Left forelimb (tissue), 1 donor: ENCODE data around the gene ENTR1.

ENCODE experiments used
- DNase-seq: peaks from one replicate; pipeline ENCODE4 v3.0.0-alpha.2; 2018; ENCODE audit warnings: low spot score

ENTR1 gene

DNA sequence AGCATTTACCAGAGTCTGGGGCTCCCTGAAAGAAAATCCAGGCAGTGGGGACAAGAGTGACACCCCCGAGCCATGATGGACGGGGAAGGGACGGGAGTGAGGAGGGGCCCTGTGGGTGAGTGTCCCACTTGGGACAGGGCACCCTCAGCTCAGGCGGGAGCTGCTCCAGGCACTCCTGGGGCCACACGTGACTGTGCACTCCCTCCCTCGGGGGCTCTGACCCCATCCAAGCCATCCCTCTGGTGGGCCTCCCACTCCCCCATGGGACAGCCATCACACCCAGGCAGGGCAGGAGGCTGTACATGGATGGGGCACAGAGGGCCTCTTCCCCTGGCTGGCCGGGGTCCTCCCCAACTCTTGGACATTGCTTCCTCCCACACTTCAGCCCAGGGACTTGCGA lies 34.0 kb downstream of the ENTR1 start:
- no peak for DNase-seq

DNA sequence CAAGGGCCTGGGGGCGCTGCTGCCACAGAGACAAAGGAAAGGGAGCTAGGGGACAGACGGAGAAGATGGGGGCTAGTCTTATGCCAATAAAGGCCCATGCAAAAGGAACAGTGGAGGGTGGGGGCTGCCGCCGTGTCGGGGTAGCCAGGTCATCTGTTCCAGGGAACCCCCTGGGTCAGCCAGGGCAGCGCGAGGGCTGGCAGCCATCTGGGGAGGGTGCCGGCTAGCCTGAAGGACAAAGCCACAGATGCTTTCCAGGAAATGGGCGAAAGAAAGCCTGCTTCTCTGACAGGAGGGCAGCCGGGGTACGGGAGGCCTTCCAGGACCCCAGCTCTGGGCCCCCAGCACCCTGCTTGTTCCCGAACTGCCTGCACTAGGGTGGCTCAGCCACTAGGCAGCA lies 35.3 kb downstream of the ENTR1 start:
- no peak for DNase-seq

DNA sequence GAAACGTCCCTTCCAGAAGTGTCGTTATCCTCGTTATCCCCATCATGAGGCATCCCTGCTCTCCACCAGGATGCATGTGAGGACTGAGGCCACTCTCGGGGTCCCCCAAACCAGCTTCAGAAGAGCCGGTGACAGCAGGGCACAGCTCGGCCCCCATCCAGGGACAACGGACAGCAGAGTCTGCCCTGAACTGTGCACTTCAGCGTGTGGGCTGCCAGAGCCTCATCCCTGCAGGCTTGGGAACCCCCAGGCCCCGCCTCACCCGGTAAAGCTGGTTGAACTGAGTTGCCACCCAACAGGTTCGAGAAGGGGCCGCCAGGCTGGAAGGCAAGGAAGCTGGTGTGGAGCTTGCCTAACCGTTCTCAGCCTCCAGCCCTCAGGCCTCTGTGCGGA lies 36.2 kb downstream of the ENTR1 start:
- DNase-seq, result no peak

DNA sequence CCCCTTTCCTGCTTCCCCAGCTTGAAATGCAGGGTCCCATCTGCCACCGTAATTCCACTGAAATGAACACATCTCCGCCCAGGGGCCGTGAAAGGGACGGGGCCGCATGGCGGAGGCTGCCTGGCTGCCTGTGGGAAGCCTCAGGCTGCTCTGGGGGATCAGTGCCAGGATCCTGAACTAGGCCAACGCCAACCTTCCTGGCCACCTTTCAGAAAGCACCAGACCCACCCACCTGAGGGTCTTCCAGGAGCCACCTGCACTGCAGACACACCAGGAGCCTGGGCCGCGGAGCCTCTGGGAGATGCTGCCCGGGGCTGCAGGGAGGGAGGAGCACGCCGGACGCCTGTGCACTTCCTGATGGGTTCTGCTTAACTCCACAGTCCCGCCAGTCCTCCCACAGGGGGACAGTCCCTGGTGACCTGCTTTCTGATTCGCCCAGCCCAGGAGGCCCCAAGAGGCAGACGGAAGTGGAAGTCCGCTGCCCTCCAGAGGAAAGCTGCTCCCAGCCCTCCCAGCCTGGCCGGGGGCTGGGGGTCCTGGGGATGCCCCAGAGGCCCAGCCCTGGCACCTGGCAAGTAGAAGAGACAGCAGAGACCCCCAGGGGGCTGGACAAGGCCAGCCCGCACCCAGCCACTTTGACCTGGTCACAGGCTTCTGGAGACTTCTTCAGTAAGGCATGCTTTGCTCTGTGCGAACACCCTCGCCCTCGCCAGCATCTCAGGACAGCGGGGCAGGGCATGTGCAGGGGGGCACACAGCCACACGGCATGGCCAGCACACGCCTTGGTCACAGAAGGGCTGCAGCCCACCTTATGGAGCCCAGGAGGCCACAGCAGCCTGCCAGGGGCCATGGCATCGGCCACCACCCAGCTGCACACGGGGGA lies 36.9 kb downstream of the ENTR1 start, which contains the start of gene CARD9:
Gene CARD9 (minus strand): TSS at position 370 of the 883 bp plus-strand sequence. CDS start 1,591 bp downstream, outside the sequence.
- no peak for DNase-seq

DNA sequence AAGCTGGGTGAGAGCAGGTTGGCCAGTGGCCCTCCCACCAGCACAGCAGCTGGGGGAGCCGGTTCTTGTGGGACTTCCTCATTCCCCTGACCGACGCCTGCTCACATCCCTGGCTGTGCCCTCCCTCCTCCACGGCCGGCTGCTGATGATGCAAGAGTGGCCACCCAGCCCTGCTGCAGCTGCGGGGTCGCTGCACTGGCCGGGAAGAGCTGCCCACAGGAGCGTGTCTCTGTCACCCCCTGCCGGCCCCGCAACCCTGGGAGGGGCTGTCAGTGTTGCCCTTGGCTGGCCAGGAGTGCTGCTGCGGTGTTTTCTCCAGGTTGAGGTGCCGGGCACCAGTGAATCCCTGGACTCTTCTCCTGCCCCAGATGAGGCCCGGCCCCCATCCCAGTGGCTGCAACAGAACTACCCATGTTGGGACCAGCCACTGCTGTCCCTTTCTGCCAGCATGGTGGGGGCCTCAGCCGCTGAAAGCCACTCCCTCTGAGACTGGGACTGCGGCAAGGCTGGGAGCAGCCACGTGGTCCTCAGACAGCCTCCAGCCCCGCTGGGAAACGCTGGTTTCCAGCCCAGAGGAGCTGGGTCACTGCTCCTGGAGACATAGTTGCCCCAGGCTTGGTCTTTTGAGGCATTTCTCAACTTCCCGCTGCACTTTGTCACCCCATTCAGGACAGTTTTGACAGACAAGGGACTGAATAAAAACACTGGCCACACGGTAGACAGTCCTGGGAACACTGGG lies 37.7 kb downstream of the ENTR1 start:
- no peak for DNase-seq

DNA sequence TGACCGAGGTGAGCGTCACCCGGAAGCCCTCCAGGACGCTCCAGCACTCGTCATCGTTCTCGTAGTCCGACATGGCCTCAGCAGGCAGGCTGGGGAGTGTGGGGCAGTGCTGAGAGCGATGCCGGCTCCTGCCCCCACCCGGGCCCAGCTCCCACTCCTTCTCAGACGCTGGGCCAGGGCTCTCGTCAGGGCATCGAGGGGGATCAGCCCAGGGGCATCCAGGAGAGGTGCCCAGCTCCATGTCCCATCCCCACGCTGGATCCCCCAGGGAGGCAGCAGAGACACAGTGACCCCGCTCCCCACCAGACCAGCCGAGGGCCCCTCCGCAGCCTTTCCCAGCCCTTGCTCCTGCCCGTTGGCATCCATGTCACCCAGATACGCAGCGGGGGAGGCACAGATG lies 38.4 kb downstream of the ENTR1 start:
- no peak for DNase-seq

DNA sequence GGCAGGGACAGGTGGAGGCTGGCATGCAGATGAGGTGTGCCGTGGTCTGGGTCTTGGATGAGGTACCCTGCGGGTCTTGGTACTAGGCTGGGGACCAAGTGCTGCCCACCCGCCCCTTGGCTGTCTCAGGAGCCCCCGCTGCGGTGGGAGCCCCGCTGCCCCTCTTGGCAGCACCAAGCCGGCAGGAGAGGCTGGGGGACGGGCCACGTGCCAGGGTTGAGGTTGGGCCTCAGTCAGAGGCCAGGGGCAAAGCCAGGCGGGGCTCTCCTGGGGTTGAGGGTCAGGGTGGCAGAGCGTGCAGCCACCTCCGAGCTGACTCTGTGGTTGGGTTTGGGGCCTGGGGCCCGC lies 38.9 kb downstream of the ENTR1 start:
- no peak for DNase-seq

DNA sequence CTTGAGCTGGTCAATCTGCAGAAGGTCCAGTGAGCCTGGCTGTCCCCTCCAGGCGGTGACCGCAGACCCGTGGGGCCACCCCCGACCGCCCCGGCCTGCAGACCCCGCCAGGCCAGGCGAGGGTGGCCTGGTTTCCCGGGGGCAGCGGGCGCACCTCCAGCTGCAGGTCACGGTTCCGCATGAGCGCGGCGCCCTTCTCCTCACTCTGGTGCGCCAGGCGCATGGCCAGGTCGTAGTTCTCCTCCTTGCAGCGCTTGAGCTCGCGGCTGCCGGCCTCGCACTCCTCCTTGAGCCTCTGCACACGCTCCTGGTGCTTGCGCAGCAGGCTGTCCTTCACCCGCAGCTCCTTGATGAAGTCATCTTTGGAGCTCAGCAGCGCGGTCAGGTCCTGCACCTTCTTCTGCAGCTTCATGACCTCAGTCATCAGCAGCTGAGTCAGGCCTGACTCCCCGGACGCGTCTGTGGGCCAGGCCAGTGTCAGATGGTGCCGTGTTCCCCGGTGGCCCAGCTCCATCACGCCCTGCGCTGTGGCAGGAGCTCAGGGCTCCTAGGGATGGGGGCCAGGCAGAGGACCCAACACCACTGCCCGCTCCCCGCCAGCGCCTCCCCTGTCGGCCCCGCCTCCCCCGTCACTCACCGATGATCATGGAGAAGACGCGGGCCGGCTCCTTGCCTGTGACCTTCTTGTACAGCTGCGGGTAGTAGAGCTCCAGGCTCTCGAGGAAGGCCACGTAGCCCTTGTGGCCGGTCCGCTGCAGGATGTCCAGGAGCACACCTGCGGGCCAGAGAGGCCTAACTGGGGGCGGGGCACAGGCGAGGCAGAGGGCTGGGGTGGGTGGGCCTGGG lies 39.5 kb downstream of the ENTR1 start:
- DNase-seq, result no peak

DNA sequence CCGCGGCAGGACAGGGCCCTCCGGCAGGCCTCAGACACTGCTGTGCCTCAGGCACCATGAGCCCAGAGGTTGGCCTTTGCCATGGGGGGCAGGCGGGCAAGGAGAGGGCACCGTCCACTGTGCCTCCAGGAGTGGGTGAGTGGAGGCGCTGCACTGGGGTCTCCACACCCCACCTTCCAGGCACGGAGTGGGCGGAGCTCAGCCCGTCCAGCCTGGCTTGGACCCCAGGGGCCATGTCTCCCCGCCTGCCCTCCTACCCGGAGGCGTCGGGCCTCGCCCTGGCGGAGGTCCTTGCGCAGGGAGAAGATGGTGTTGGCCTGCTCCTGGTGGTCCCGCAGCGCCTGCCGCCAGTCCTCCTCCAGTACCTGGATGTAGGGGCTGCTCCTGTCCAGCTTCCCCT lies 40.4 kb downstream of the ENTR1 start:
- DNase-seq, result no peak

DNA sequence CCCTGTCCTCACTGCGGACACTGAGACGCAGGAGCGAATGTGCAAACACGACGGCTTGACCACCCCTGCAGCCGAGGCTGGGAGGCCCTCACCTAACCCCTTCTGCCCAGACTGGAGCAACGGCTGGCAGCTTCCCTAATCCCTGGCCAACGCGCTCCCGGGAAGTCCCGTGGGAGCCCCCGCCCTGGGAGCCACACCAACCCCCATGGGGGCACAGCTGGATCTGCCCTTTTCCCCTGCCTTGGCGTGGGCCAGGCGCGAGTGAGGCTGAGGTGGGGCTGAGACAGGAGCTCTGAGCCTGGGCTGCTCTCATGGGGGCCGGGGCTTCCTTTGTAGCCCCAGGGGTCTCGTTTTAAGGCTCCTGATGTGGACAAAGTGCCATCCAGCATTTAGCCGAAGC lies 42.2 kb downstream of the ENTR1 start:
- no peak for DNase-seq

DNA sequence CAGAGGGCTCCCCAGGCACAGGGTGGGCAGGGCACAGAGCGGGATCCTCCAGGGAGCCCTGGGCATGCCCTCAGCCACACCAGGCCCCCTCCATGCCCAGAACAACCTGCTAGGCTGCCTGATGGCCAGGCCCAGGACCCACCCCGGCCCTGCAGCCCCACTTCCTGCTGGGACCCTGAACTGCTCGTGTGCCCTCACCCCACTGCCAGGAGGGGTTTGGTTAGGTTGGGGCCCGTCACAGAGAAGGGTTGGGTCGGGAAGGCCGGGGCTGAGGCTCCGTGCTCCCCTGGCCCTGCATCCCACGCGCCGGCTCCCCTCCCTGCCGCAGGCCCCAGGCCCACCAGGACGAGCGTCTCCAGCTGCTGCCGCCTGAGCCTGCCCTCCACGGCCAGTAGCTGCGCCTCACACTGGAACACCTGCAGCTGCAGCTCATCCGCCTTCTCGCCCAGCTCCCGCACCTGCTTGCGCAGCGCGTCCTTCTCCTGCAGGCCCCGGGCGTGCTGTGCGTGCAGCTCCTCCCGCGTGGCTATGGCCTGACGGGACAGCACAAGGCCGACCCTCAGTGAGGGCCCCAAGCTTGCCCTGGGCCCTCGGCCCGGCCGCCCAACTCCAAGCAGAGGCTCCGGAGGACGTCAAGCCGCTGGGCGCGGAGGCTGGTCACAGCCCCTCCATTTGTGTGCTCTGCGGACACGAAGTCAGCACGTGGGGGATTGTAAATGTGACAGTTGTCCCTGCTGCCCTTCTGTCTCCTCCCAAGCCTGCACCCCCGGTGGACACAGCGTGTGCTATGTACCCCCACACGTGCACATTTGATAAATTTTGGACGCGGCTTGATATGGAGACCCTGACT lies 42.9 kb downstream of the ENTR1 start:
- DNase-seq, result no peak

DNA sequence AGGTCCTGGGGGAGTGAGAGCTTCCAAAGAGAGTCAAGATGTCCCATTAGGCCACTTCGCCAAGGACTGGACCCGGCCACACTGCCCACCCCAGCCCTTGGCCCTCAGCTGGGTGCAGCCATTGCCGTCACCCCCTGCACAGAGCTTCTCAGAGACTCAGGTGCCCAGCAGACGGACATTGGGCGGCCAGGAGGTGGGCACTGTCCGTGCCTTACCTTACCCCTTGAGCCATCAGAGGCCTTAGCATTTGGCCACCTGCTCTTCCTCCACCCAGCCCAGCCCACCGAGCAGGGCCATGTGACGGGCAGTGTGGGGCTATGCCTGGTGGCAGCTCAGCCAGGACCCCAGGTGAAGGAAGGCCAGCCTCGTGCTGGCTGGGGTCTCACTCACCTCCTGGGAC lies 43.6 kb downstream of the ENTR1 start:
- DNase-seq, result no peak

DNA sequence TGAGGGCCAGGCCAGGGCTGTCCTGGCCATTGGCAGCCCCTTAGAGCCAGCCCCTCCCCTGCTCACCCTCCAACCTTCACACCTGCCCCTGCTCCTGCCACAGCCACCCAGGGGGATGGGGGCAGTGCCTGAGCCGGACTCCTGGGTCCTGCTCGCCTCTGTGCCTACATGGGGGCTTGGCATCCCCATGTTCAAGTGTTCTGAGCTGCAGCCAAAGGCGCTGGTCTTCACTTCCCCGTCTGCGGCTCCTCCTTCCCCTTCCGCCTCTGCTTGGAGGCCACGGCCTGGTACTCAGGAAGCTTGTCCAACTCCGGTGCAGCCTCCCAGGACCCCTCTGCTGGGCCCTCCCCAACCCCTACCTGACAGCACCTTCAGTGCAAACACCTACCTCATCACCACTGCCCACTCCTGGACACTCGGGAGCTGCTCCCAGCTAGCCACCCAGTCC lies 44.6 kb downstream of the ENTR1 start:
- DNase-seq, result no peak

DNA sequence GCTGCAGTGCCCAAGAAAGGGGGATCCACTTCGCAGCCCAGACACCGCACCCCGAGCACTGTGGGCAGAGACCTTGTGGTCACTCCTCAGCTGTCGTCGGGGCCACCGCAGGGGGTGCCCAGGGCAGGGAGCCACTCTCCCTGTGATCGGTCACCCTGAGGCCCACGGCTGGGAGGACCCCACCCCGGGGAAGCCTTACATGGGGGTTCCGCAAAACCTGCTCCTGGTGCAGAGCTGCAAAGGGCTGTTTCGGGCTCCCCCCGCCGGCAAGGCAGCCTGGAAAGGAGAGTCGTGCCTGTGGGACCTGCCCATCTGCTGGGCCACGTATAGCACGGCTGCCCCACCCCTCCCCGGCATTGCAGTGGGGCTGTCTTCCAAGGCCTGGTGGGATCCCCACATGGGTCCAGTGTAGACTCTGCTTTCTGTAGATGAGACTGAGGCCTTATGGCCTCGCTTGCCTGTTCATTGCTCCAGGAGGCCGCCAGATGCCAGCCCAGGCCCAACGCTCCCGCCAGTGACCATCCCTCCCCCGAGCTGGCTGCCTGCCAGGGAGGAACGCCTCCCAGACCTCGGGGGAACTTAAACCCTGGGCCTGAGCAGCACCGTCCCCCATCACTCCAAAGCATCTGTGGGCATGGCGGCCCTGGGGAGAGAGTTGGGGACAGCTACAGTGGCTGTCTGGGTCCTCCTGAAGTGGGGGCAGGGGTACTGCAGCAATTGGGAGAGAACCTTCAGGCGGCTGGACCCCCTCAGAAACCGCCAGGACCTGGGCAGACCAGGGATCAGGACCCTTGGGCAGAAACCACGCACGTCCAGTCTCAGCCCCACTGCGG lies 45.3 kb downstream of the ENTR1 start:
- no peak for DNase-seq

DNA sequence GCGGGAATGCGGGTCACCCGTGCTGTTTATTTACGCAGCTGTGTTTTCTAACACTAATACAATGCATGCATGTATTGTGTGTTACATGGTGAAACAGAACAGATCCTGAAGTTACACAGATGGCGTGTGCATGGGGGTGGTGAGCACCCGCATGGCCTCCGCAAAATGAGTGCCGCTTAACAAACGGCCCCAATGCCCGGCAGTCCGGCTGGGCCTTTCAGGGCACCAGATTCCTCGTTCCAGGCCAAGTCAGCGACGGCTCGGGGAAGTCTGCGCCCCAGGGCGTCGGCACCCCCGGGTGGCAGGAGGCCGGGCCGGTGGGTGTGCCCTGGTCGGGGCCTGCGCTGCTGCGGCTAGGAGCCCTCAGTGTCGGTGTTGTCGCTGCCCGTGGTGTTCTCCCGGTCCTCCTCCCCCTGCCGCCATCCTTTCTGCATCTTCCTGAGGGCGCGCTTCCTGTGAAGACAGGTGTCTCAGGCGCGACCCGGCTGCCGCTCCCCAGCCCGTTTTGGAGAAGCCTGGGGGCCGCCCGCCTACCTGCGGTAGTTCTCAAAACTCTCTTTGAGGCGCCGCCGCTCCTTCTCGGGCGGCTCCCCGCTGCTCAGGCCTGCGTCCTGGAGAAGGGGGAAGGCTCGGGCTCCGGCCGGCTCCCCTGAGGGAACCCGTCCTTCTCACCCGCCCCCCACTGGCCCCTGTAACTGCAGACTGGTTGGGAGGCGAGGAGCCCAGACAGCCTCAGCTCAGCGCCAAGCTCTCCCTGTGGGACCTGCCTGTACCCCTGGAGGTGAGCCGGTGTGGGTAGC lies 46.3 kb downstream of the ENTR1 start:
- DNase-seq, result no peak

DNA sequence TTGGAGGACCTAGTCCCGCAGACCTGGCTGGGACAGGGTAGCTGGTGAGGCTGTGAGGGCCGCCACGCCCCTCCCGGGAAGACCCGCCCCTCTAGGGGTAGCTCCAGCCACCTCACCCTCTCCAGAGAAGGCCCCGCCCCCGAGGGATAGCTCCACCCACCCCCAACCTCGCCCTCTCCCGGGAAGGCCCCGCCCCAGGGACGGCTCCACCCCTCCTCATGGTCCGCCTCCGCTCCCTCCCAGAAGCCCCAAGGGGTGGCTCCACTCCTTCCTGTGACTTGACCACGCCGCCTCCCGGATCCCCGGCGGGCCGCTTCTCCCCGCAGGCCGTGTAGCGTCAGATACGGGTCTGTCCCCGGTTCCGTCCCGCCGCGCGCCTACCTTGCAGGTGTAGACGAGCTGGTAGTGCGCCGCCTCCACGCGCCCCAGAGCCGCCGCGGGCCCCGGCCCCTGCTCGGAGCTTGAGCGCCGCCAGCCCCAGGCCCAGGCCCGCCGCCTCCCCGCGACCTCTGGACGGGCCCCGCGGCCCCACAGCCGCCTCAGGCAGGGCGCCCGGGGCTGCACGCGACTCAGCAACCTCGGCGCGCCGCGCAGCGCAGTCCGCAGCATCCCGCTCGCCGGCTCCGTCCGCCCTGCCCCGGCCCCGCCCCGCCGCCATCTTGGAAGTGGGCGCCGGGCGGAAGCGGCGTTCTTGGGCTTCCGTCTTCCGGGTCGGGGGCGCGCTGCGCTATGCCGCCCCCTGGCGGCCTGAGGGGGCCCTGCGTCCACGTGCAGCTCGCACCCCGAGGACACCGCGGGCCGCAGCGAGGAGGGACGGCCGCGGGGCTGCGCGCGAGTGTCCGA lies 47.1 kb downstream of the ENTR1 start, which contains the start of gene DNLZ:
Gene DNLZ (minus strand): TSS at position 639 of the 843 bp plus-strand sequence. CDS start 30 bp downstream, at position 609.
- DNase-seq, result peak; percentile 95

DNA sequence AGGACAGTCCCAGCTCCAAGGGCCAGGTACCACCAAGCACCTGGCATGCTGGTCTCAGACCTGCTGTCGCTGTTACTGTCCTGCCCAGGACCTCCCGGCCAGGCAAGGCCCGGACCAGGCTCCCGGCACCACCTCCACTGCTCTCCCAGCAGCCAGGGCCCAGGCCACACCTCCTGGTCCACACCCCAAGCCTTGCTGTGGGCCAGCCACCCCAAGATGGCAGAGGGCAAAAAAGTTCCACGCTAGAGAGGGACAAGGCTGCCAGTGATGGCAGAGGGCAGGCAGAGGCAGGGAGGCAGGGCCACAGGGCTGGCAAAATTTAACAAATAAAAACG lies 48.0 kb downstream of the ENTR1 start:
- no peak for DNase-seq

DNA sequence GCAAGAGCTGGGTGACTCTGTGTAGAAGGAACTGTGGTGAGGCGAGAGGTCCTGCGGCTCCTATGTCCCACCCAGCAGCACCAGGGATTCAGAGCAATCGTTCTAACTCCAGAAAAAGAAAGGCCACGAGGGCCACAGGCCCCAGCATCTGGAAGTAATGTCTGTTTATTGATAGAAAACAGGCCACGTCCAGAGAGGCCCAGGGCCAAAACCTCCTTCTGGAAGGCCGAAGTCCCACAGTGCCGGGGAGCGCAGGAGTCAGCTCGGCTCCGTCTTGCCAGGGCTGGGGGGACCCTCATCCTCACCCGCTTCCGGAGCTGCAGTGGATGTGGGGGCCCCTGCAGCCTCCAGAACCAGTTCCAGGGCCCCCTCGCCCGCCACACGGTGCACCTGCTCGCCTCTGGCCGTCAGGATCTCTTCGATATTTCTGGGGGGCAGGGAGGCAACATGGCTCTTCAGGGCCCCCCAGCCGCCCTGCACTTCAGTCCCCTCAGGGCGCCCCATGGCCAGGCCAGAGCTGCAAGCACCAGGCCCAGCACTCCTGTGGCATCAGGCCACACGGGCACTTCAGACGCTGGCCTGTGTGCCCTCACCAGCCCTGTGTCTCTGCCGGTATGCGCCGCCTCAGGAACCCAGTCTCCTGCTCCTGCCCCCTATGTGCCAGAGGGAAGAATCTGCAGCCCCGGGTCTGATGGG lies 48.5 kb downstream of the ENTR1 start:
- DNase-seq, result no peak
